Measurements from ENCODE around the gene OR11A1. TPM values are rescaled to one million over a fixed set of nuclear protein-coding genes. Genes with fewer than 3 reads are reported as not detected.

Gene OR11A1
- polyA plus RNA-seq, 1 donor (not counting 4 experiments of a cell fraction or from before 2014, with no cell fraction given) = not detected

DNA sequence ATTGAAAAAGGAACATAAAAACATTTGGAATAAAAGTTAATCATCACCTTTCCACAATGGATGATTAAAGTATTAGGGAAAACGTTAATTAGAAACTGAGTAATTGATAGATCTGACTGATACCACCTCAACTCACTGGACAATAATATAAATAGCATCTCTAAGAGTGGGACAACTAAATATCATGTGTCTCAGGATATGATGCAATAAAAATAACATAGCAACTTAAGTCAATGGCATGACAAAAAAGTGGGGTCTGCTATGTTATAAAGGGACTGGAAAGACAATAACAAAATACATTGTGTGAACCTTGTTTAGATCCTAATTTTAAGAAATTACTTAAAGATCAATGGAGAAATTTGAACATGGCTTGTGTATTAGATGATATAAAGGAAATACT is 31.8 kb downstream of the OR11A1 start:
- Histone ChIP-seq H3K4me3 (ENCODE audit: control insufficient read depth in 2 of 3, extremely low read depth in 1 of 3, insufficient read depth in 2 of 3, low read depth in 1 of 3, low read length in 3 of 3) (no peak overlapping the region), H3K79me2 (ENCODE audit: control insufficient read depth, insufficient read depth, low read length) (no peaks in the 10 kb centered on the region), H2AFZ (ENCODE audit: control insufficient read depth, low read length) (no peak overlapping the region), H3K9me1 (ENCODE audit: control insufficient read depth, extremely low read depth, insufficient read depth, low read length) (no peaks in the 10 kb centered on the region), H3K36me3 (ENCODE audit: control insufficient read depth in 2 of 2, extremely low read depth in 1 of 2, insufficient read depth in 2 of 2, low read length in 2 of 2) (no peaks in the 10 kb centered on the region), H3K4me2 (ENCODE audit: control insufficient read depth, extremely low read depth, insufficient read depth, low read depth, low read length) (no peak overlapping the region), H3K4me1 (ENCODE audit: control insufficient read depth, extremely low read depth, insufficient read depth, low read length) (no peaks in the 10 kb centered on the region), H4K20me1 (ENCODE audit: control insufficient read depth, extremely low read depth, insufficient read depth, low read length) (no peaks in the 10 kb centered on the region), H3K27me3 (ENCODE audit: control insufficient read depth, extremely low read depth, insufficient read depth, low read length) (no peaks in the 10 kb centered on the region), H3K27ac (ENCODE audit: control insufficient read depth, insufficient read depth, low read length) (no peak overlapping the region), H3K9me3 (ENCODE audit: control insufficient read depth, low read depth, low read length) (no peaks in the 10 kb centered on the region), H3K9ac (ENCODE audit: control insufficient read depth, extremely low read depth, insufficient read depth, low read length) (no peak overlapping the region)
- FAIRE-seq (no peak), DNase-seq (ENCODE audit: low read depth, low spot score) (no peak)
- no peak for TF ChIP-seq EZH2 (IDR thresholded peaks at IDR 0.05; ENCODE audit: low read length)
- TF ChIP-seq, protein P1, sequence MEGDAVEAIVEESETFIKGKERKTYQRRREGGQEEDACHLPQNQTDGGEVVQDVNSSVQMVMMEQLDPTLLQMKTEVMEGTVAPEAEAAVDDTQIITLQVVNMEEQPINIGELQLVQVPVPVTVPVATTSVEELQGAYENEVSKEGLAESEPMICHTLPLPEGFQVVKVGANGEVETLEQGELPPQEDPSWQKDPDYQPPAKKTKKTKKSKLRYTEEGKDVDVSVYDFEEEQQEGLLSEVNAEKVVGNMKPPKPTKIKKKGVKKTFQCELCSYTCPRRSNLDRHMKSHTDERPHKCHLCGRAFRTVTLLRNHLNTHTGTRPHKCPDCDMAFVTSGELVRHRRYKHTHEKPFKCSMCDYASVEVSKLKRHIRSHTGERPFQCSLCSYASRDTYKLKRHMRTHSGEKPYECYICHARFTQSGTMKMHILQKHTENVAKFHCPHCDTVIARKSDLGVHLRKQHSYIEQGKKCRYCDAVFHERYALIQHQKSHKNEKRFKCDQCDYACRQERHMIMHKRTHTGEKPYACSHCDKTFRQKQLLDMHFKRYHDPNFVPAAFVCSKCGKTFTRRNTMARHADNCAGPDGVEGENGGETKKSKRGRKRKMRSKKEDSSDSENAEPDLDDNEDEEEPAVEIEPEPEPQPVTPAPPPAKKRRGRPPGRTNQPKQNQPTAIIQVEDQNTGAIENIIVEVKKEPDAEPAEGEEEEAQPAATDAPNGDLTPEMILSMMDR (optimal IDR thresholded peaks at IDR 0.05 in 1 of 3, IDR thresholded peaks at IDR 0.05 in 1 of 3, conservative IDR thresholded peaks at IDR 0.05 in 1 of 3; ENCODE audit: extremely low read depth in 1 of 3, insufficient read depth in 2 of 3, low read length in 3 of 3) = no peak
- dilution Hi-C loops (cut with MboI; ENCODE audit: extremely low pct_ligation_motif_present, low sequenced_read_pairs) = no loop called here

DNA sequence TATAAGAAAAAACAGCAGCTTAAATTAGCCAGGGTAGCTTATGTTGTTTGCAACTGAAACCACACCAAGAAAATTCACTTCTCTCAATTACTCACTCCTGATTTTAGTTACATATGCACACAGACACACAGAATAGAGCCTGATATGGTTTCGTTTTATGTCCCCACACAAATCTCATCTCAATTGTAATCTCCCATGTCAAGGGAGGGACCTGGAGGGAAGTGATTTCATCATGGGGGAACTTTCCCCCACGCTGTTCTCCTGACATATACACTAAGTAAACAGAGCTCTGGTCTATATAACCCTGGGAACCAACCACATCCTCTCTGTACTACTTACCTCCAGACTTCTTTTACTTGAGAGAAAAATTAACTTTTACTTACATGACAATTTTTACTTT is 32.3 kb downstream of the OR11A1 start:
- FAIRE-seq (no peak), DNase-seq (ENCODE audit: low read depth, low spot score) (no peak)
- H3K9me3 ChIP-seq (ENCODE audit: control insufficient read depth, low read depth, low read length) = no peaks in the 10 kb centered on the region
- H2AFZ ChIP-seq (ENCODE audit: control insufficient read depth, low read length) = no peak overlapping the region
- H3K4me3 ChIP-seq (ENCODE audit: control insufficient read depth in 2 of 3, extremely low read depth in 1 of 3, insufficient read depth in 2 of 3, low read depth in 1 of 3, low read length in 3 of 3) = no peak overlapping the region
- no peaks in the 10 kb centered on the region for H3K9me1 ChIP-seq (ENCODE audit: control insufficient read depth, extremely low read depth, insufficient read depth, low read length)
- H3K79me2 ChIP-seq (ENCODE audit: control insufficient read depth, insufficient read depth, low read length) = no peaks in the 10 kb centered on the region
- no peaks in the 10 kb centered on the region for H3K4me1 ChIP-seq (ENCODE audit: control insufficient read depth, extremely low read depth, insufficient read depth, low read length)
- H3K9ac ChIP-seq (ENCODE audit: control insufficient read depth, extremely low read depth, insufficient read depth, low read length) = no peak overlapping the region
- no peaks in the 10 kb centered on the region for H3K36me3 ChIP-seq (ENCODE audit: control insufficient read depth in 2 of 2, extremely low read depth in 1 of 2, insufficient read depth in 2 of 2, low read length in 2 of 2)
- no peaks in the 10 kb centered on the region for H4K20me1 ChIP-seq (ENCODE audit: control insufficient read depth, extremely low read depth, insufficient read depth, low read length)
- no peaks in the 10 kb centered on the region for H3K27me3 ChIP-seq (ENCODE audit: control insufficient read depth, extremely low read depth, insufficient read depth, low read length)
- H3K4me2 ChIP-seq (ENCODE audit: control insufficient read depth, extremely low read depth, insufficient read depth, low read depth, low read length) = no peak overlapping the region
- dilution Hi-C loops (cut with MboI; ENCODE audit: extremely low pct_ligation_motif_present, low sequenced_read_pairs) = no loop called here
- TF ChIP-seq, protein P1 (optimal IDR thresholded peaks at IDR 0.05 in 1 of 3, IDR thresholded peaks at IDR 0.05 in 1 of 3, conservative IDR thresholded peaks at IDR 0.05 in 1 of 3; ENCODE audit: extremely low read depth in 1 of 3, insufficient read depth in 2 of 3, low read length in 3 of 3) = no peak
- no peak for TF ChIP-seq EZH2 (IDR thresholded peaks at IDR 0.05; ENCODE audit: low read length)
- no peak overlapping the region for H3K27ac ChIP-seq (ENCODE audit: control insufficient read depth, insufficient read depth, low read length)

Measured in keratinocyte (primary cell).